Measurements from ENCODE around the gene PCBP3.
"Not testable (repeated sequence)": the region's sequence is repeated elsewhere in the genome, so short reads cannot be mapped to it uniquely, and the experiment has no call there.

PCBP3 gene

GRCh38 chr21:45719177-45719802 is 75.8 kb downstream of the PCBP3 start:
- TF ChIP-seq, protein P1, sequence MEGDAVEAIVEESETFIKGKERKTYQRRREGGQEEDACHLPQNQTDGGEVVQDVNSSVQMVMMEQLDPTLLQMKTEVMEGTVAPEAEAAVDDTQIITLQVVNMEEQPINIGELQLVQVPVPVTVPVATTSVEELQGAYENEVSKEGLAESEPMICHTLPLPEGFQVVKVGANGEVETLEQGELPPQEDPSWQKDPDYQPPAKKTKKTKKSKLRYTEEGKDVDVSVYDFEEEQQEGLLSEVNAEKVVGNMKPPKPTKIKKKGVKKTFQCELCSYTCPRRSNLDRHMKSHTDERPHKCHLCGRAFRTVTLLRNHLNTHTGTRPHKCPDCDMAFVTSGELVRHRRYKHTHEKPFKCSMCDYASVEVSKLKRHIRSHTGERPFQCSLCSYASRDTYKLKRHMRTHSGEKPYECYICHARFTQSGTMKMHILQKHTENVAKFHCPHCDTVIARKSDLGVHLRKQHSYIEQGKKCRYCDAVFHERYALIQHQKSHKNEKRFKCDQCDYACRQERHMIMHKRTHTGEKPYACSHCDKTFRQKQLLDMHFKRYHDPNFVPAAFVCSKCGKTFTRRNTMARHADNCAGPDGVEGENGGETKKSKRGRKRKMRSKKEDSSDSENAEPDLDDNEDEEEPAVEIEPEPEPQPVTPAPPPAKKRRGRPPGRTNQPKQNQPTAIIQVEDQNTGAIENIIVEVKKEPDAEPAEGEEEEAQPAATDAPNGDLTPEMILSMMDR (IDR thresholded peaks at IDR 0.05; ENCODE audit: low read depth, low read length): no peak

GRCh38 chr21:45720204-45720603 is 76.7 kb downstream of the PCBP3 start:
- not testable (repeated sequence) for H3K27me3 ChIP-seq (ENCODE audit: insufficient read depth, low read depth, severe bottlenecking); H3K27ac ChIP-seq; H3K4me3 ChIP-seq (ENCODE audit: low read depth, low read length); H3K9me3 ChIP-seq (ENCODE audit: severe bottlenecking); H3K36me3 ChIP-seq; DNase-seq

More at GRCh38 chr21:45719177-45719802, 75.8 kb downstream of the PCBP3 start:
- peaks cover 6% of the 10 kb centered on the region for H3K9me3 ChIP-seq (ENCODE audit: severe bottlenecking)
- no peak for DNase-seq
- H3K27me3 ChIP-seq (ENCODE audit: insufficient read depth, low read depth, severe bottlenecking): no peaks in the 10 kb centered on the region
- H3K27ac ChIP-seq: no peak overlapping the region
- H3K4me3 ChIP-seq (ENCODE audit: low read depth, low read length): no peak overlapping the region
- H3K36me3 ChIP-seq: no peaks in the 10 kb centered on the region

DNA sequence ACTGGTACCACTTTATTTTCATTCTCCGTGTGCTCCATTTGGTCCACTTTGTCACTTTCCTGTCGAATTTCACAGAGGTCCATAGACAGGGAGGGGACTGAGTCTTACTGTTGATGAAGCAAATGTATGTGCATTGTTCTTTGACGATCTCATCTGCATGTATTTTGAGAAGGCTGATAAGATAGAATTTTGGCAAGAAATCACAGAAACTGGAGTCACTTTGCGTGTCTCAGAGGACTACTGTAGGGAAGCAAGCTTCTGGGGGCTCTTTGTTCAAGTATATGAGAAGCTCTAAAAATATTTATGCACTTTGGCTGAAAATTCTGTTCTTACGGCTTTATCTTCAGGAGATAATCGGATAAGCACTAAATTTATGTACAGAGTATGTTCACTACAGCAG is 78.1 kb downstream of the PCBP3 start:
- Histone ChIP-seq H3K9me3 (ENCODE audit: severe bottlenecking) (no peaks in the 10 kb centered on the region), H3K4me3 (ENCODE audit: low read depth, low read length) (no peak overlapping the region), H3K27me3 (ENCODE audit: insufficient read depth, low read depth, severe bottlenecking) (no peaks in the 10 kb centered on the region), H3K36me3 (no peaks in the 10 kb centered on the region), H3K27ac (no peak overlapping the region)
- TF ChIP-seq, protein P1 (IDR thresholded peaks at IDR 0.05; ENCODE audit: low read depth, low read length): no peak
- no peak for DNase-seq

DNA sequence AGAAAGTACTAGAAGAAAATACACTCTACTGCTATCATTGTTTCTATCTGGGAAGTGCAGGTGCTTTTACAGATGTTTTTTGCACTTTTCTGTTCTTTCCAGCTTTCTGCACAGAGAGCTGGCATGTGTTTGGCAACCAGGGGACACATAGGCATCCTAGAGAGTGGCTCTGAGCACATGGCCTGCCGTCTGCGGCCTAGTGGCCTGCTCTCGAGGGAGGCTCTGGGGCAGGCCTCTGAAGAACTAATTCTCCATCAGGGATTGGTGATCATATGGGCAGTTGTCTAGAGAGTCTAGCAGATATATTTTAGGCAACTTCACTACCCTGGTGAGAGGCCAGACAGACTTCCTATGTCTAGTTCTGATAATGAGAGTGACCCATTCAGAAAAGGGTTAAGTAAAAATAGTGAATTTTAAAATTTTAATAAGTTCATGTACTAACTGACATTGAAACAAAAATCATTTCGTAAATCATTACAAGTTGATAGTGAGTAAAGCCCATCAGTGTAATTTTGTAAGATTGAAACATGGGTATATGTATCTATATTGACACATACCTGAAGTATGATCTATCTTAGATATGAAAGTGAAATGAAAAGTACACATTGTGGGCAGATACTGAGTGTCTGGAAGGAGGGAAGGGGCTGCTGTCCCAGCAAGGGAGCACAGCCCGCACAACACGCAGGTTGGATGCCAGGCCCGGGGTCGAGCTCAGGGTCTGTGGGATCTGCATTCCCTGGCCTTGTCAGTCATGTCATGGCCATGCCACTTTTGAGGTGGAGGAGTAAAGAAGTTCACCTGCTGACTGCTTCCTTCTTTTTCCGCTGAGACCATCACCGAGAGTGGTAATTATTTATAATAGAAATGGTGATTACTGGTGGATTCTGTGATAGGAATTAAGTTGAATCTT is 79.8 kb downstream of the PCBP3 start:
- Histone ChIP-seq H3K36me3 (no peaks in the 10 kb centered on the region), H3K4me3 (ENCODE audit: low read depth, low read length) (no peak overlapping the region), H3K27ac (no peak overlapping the region), H3K27me3 (ENCODE audit: insufficient read depth, low read depth, severe bottlenecking) (no peaks in the 10 kb centered on the region), H3K9me3 (ENCODE audit: severe bottlenecking) (no peaks in the 10 kb centered on the region)
- no peak for DNase-seq
- TF ChIP-seq, protein P1 (IDR thresholded peaks at IDR 0.05; ENCODE audit: low read depth, low read length): no peak

DNA sequence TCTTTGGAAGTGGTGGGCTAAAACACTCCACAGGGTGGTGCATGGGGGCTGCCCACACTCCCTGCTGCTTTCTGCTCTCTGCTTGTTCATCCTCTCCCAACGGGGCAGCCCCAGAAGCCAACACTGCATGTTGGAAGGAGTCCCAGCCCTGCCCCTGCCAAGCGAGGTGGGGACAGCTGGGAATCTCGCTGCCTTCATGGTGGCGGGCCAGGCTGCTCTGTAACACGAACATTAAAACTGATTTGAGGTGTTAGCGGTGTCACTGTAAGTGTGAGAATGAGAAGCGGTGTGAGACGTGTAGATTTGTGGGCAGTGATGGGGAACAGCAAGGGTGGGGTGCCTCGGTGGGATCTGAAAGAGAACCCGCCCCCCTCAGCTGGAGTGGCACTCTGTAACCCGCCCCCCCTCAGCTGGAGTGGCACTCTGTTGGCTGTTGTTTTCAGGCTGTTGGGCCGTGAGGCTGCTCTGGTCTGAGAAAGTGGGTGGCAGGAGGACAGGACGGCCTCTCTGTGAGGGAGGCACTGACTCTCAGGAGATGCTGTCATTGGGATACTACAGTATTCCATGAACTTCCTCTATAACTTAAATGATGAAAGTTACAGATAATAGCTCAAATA is 80.9 kb downstream of the PCBP3 start:
- no peak overlapping the region for H3K27ac ChIP-seq
- no peaks in the 10 kb centered on the region for H3K9me3 ChIP-seq (ENCODE audit: severe bottlenecking)
- H3K27me3 ChIP-seq (ENCODE audit: insufficient read depth, low read depth, severe bottlenecking): no peaks in the 10 kb centered on the region
- H3K4me3 ChIP-seq (ENCODE audit: low read depth, low read length): no peak overlapping the region
- TF ChIP-seq, protein P1 (IDR thresholded peaks at IDR 0.05; ENCODE audit: low read depth, low read length): no peak
- H3K36me3 ChIP-seq: no peaks in the 10 kb centered on the region
- DNase-seq: no peak

Measured in WERI-Rb-1 (cell line).